Type B pancreatic cell (in vitro differentiated cells): ENCODE measurements around the gene MATK. TPM values are rescaled to one million over a fixed set of nuclear protein-coding genes. Genes with fewer than 3 reads are reported as not detected.
"Not testable (repeated sequence)": the region's sequence is repeated elsewhere in the genome, so short reads cannot be mapped to it uniquely, and the experiment has no call there.

Source experiments
- DNase-seq: peaks from one replicate; pipeline ENCODE4 v3.0.0; 2021; ENCODE audit warnings: mixed read lengths; ENCODE audit not compliant: unreplicated experiment; ENCODE audit errors: extremely low spot score
- H3K27ac Mint-ChIP-seq: 2 replicates; pipeline ENCODE4 v1.8.0; 2021; ENCODE audit warnings: mild to moderate bottlenecking, mixed read lengths
- H3K27me3 Mint-ChIP-seq: 2 replicates; pipeline ENCODE4 v1.8.0; 2021; ENCODE audit warnings: mixed read lengths
- H3K36me3 Mint-ChIP-seq: 2 replicates; pipeline ENCODE4 v1.8.0; 2021; ENCODE audit warnings: mixed read lengths
- H3K4me1 Mint-ChIP-seq: one replicate; pipeline ENCODE4 v1.8.0; 2021; ENCODE audit warnings: mixed read lengths; ENCODE audit not compliant: unreplicated experiment
- H3K4me3 Mint-ChIP-seq: 2 replicates; pipeline ENCODE4 v1.8.0; 2021; ENCODE audit warnings: mild to moderate bottlenecking, mixed read lengths
- H3K9me3 Mint-ChIP-seq: 2 replicates; pipeline ENCODE4 v1.8.0; 2021; ENCODE audit warnings: mixed read lengths
- CTCF ChIP-seq: fragments of 200-600 bp; sonication (generic); conservative IDR thresholded peaks from 2 replicates; pipeline ENCODE4 v1.5.0; 2021; ENCODE audit warnings: antibody characterized with exemption, mild to moderate bottlenecking
- total RNA-seq: library from RNA; stranded (reverse); gene quantifications from 2 replicates; pipeline ENCODE4 v1.2.1, GENCODE V29; 2021; ENCODE audit warnings: low replicate concordance

MATK gene
- total RNA-seq, 1 donor from 2014 or later, result 1.6 TPM

GRCh38 chr19:3761382-3762129 is 24.6 kb downstream of the MATK start, which contains the start of gene APBA3:
TSS of gene APBA3 (minus strand) at chr19:3761692. CDS start at chr19:3760264, 1,428 bp downstream.
- Mint-ChIP-seq H3K27me3 (no peaks in the 10 kb centered on the region), H3K36me3 (peaks cover 5% of the 10 kb centered on the region), H3K27ac (peak within 1 kb of the TSS; percentile 99), H3K4me3 (peak within 1 kb of the TSS; percentile 99), H3K9me3 (no peaks in the 10 kb centered on the region), H3K4me1 (peaks cover 12% of the 10 kb centered on the region)
- peak; percentile 95 for DNase-seq
- TF ChIP-seq CTCF, result peak; percentile 65

GRCh38 chr19:3760871-3761361 is 25.3 kb downstream of the MATK start:
- no peak for DNase-seq
- Mint-ChIP-seq H3K27ac (peak overlapping the region; percentile 99), H3K27me3 (no peaks in the 10 kb centered on the region), H3K4me3 (peak overlapping the region; percentile 98), H3K36me3 (peaks cover 5% of the 10 kb centered on the region), H3K9me3 (no peaks in the 10 kb centered on the region), H3K4me1 (peaks cover 12% of the 10 kb centered on the region)
- TF ChIP-seq CTCF, result no peak

GRCh38 chr19:3759482-3760254 is 26.5 kb downstream of the MATK start:
- Mint-ChIP-seq H3K4me3 (no peak overlapping the region), H3K9me3 (no peaks in the 10 kb centered on the region), H3K4me1 (peaks cover 12% of the 10 kb centered on the region), H3K27me3 (no peaks in the 10 kb centered on the region), H3K27ac (no peak overlapping the region), H3K36me3 (peaks cover 10% of the 10 kb centered on the region)
- no peak for TF ChIP-seq CTCF
- DNase-seq, result no peak

GRCh38 chr19:3758297-3758696 is 27.9 kb downstream of the MATK start:
- not testable (repeated sequence) for H3K4me3 Mint-ChIP-seq, H3K27ac Mint-ChIP-seq
- peaks cover 10% of the 10 kb centered on the region for H3K36me3 Mint-ChIP-seq

GRCh38 chr19:3757705-3758104 is 28.5 kb downstream of the MATK start:
- H3K4me1 Mint-ChIP-seq, H3K36me3 Mint-ChIP-seq, H3K4me3 Mint-ChIP-seq, H3K9me3 Mint-ChIP-seq, H3K27me3 Mint-ChIP-seq, H3K27ac Mint-ChIP-seq, DNase-seq: not testable (repeated sequence)

More at GRCh38 chr19:3758297-3758696, 27.9 kb downstream of the MATK start:
- DNase-seq, H3K27me3 Mint-ChIP-seq, H3K9me3 Mint-ChIP-seq: not testable (repeated sequence)
- peaks cover 11% of the 10 kb centered on the region for H3K4me1 Mint-ChIP-seq

GRCh38 chr19:3753631-3754410 is 32.4 kb downstream of the MATK start:
- no peak for DNase-seq
- H3K36me3 Mint-ChIP-seq, result peaks cover 5% of the 10 kb centered on the region
- H3K4me1 Mint-ChIP-seq, result no peaks in the 10 kb centered on the region
- H3K27ac Mint-ChIP-seq, result no peak overlapping the region
- no peak for TF ChIP-seq CTCF
- H3K27me3 Mint-ChIP-seq, result no peaks in the 10 kb centered on the region
- no peak overlapping the region for H3K4me3 Mint-ChIP-seq
- H3K9me3 Mint-ChIP-seq, result no peaks in the 10 kb centered on the region
